ENCODE data around the gene LHFPL3.

The LHFPL3 gene

GRCh38 chr7:104809906-104810305 is 481.5 kb downstream of the LHFPL3 start:
- no peak for DNase-seq

GRCh38 chr7:104814126-104814525 is 485.7 kb downstream of the LHFPL3 start:
- no peak for DNase-seq

- DNase-seq, result no peak
These were observed 486.4 kb downstream of the LHFPL3 start for GRCh38 chr7:104814671-104815400.

- no peak for DNase-seq
These were observed 488.1 kb downstream of the LHFPL3 start for GRCh38 chr7:104816537-104816936.

GRCh38 chr7:104818961-104819880 is 490.8 kb downstream of the LHFPL3 start:
- no peak for DNase-seq

GRCh38 chr7:104820836-104821535 is 492.6 kb downstream of the LHFPL3 start:
- no peak for DNase-seq

GRCh38 chr7:104823177-104823576 is 494.8 kb downstream of the LHFPL3 start:
- no peak for DNase-seq

- no peak for DNase-seq
These were observed 496.7 kb downstream of the LHFPL3 start for GRCh38 chr7:104825099-104825498.

GRCh38 chr7:104826135-104826534 is 497.7 kb downstream of the LHFPL3 start:
- no peak for DNase-seq

- no peak for DNase-seq
These were observed 508.6 kb downstream of the LHFPL3 start for GRCh38 chr7:104836976-104837375.

GRCh38 chr7:104838537-104839299 is 510.3 kb downstream of the LHFPL3 start:
- DNase-seq, result no peak

GRCh38 chr7:104839842-104840241 is 511.4 kb downstream of the LHFPL3 start:
- no peak for DNase-seq

GRCh38 chr7:104841798-104842197 is 513.4 kb downstream of the LHFPL3 start:
- DNase-seq, result no peak

- DNase-seq, result no peak
These were observed 514.8 kb downstream of the LHFPL3 start for GRCh38 chr7:104843198-104843597.

- DNase-seq, result no peak
These were observed 517.2 kb downstream of the LHFPL3 start for GRCh38 chr7:104845557-104845956.

- DNase-seq, result no peak
These were observed 518.3 kb downstream of the LHFPL3 start for GRCh38 chr7:104846731-104847130.

GRCh38 chr7:104848138-104848990 is 520.0 kb downstream of the LHFPL3 start:
- DNase-seq, result peak; percentile 48

GRCh38 chr7:104850374-104850773 is 522.0 kb downstream of the LHFPL3 start:
- DNase-seq, result no peak

- no peak for DNase-seq
These were observed 522.9 kb downstream of the LHFPL3 start for GRCh38 chr7:104851268-104851667.

- DNase-seq, result no peak
These were observed 524.0 kb downstream of the LHFPL3 start for GRCh38 chr7:104852386-104852785.

GRCh38 chr7:104855861-104856260 is 527.5 kb downstream of the LHFPL3 start:
- no peak for DNase-seq
